CD4-positive, alpha-beta T cell treated with Interleukin-15 for 1 hour (primary cell): ENCODE results near the gene PCBP3.
"Not testable (repeated sequence)": the region's sequence is repeated elsewhere in the genome, so short reads cannot be mapped to it uniquely, and the experiment has no call there.

ENCODE experiments used
- DNase-seq: peaks from one replicate; pipeline ENCODE4 v3.0.0-alpha.2; 2020

The PCBP3 gene

GRCh38 chr21:45791562-45792418 lies 148.3 kb downstream of the PCBP3 start:
- DNase-seq = no peak

- DNase-seq = no peak
These were observed 149.3 kb downstream of the PCBP3 start for GRCh38 chr21:45792682-45793383.

- no peak for DNase-seq
These were observed 150.5 kb downstream of the PCBP3 start for GRCh38 chr21:45794027-45794426.

GRCh38 chr21:45796003-45796402 lies 152.5 kb downstream of the PCBP3 start:
- DNase-seq = no peak

- DNase-seq = no peak
These were observed 153.8 kb downstream of the PCBP3 start for GRCh38 chr21:45797338-45797737.

- no peak for DNase-seq
These were observed 156.3 kb downstream of the PCBP3 start for GRCh38 chr21:45799765-45800338.

GRCh38 chr21:45800339-45801080 lies 157.0 kb downstream of the PCBP3 start:
- no peak for DNase-seq

- DNase-seq = no peak
These were observed 157.8 kb downstream of the PCBP3 start for GRCh38 chr21:45801129-45801964.

- DNase-seq = no peak
These were observed 158.5 kb downstream of the PCBP3 start for GRCh38 chr21:45801989-45802388.

GRCh38 chr21:45802425-45802824 lies 158.9 kb downstream of the PCBP3 start:
- no peak for DNase-seq

- DNase-seq = no peak
These were observed 159.6 kb downstream of the PCBP3 start for GRCh38 chr21:45802956-45803617.

- DNase-seq = no peak
These were observed 160.3 kb downstream of the PCBP3 start for GRCh38 chr21:45803618-45804340.

- no peak for DNase-seq
These were observed 161.3 kb downstream of the PCBP3 start for GRCh38 chr21:45804809-45805313.

GRCh38 chr21:45805321-45805720 lies 161.8 kb downstream of the PCBP3 start:
- no peak for DNase-seq

GRCh38 chr21:45806042-45806441 lies 162.5 kb downstream of the PCBP3 start:
- DNase-seq = no peak

- not testable (repeated sequence) for DNase-seq
These were observed 165.1 kb downstream of the PCBP3 start for GRCh38 chr21:45808663-45809062.

- DNase-seq = no peak
These were observed 165.9 kb downstream of the PCBP3 start for GRCh38 chr21:45809421-45809820.

- DNase-seq = no peak
These were observed 167.6 kb downstream of the PCBP3 start for GRCh38 chr21:45811136-45811535.

- DNase-seq = not testable (repeated sequence)
These were observed 170.8 kb downstream of the PCBP3 start for GRCh38 chr21:45814210-45814940.

- DNase-seq = not testable (repeated sequence)
These were observed 172.3 kb downstream of the PCBP3 start for GRCh38 chr21:45815781-45816180.
